GM19467 (cell line): Measurements from ENCODE around the gene PDK1.
"Not testable (repeated sequence)": the region's sequence is repeated elsewhere in the genome, so short reads cannot be mapped to it uniquely, and the experiment has no call there.

Experiments used
- ATAC-seq: cut with Tn5 transposase; IDR thresholded peaks from one replicate; pipeline ENCODE4 v1.9.1; 2021; ENCODE audit warnings: mild to moderate bottlenecking, moderate library complexity; ENCODE audit not compliant: unreplicated experiment

PDK1 gene

DNA sequence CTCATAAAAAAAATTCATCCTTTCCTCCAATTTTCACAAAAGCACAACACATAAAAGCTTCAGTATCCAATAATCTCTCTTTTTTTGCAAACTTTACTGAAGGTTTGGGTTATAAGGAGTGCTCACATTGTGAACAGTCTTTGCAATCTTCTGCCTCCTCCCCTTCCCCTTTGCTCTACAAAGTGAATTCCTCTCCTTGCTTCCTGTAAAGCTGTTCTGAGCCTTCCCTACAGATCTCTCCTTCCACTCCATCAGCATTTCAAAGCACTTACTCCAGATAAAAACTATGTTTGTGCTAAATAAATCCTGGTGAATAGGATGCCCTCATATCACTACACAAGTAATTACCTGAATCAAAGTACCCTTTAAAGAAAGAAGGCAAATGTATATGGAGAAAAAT lies 4.6 kb upstream of the PDK1 start:
- no peak for ATAC-seq

DNA sequence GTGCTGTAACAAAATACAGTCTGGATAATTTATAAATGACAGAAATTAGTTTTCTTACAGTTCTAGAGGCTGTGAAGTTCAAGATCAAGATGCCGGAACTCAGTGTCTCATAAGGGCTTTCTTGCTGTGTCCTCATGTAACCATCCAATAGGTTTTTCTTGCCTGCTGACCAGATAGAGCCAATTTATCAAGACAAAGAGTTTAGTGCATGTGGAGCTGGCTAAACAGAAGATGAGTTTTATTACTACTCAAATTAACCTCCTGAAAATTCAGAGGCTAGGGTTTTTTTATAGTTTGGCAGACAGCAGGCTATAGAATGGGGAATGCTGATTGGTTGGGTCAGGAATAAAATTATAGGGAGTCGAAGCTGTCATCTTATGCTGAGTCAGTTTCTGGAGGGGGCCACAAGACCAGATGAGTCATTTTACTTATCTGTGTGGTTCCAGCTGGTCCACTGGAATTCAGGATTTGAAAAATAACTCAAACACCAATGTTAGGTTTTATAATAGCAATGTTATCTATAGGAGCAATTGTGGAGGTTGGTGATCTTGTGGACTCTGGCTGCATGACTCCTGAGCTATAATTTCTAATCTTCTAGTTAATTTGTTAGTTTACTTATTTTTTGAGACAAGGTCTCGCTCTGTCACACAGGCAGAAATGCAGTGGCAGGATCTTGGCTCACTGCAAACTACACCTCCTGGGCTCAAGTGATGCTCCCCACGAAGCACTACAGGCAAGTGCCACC lies 3.2 kb upstream of the PDK1 start:
- no peak for ATAC-seq

DNA sequence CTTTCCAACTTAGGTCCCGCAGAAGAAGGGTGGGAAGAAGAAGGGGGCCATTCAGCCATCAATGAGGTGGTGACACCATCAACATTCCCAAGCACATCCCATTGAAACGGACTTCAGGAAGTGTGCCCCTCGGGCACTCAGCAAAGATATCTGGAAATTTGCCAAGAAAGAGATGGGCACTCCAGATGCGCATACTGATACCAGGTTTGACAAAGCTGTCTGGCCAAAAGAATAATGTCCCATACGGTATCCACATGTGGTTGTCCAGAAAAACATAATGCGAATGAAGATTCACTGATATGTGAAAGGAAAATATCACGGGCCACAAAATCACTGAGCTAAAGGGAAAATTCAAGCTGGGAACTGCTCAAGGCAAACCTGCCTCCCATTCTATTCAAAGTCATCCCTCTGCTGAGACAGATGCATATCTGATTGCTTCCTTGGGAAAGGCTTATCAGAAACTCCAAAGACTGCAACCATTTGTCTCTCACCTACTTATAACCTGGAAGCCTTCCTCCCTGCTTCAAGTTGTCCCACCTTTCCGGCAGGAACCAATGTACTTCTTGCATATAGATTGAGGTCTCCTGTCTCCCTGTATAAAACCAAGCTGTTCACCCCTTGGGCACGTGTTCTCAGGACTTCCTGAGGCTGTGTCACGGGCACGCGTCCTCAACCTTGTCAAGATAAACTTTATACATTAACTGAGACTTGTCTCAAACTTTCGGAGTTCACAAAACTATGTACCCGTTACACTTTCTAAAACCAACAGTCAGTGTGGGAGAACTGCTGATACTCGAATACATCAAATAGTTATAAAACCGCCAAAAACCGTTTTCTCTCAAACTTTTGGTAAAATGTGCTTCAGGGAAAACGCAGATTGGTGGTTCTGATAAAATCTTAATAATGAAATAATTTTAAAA lies 1.3 kb upstream of the PDK1 start:
- ATAC-seq: no peak

DNA sequence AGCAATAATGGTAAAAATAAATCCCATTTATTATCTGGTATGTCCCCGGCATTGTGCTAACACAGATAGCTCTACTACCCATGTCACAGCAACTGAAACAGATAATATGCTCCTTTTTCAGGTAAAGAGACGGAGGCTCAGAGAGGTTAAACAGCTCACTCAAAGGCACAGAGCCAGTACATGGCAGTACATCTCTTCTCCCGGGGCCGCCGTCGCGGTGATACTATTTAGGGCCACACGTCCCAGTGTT lies 693 bp upstream of the PDK1 start:
- no peak for ATAC-seq

DNA sequence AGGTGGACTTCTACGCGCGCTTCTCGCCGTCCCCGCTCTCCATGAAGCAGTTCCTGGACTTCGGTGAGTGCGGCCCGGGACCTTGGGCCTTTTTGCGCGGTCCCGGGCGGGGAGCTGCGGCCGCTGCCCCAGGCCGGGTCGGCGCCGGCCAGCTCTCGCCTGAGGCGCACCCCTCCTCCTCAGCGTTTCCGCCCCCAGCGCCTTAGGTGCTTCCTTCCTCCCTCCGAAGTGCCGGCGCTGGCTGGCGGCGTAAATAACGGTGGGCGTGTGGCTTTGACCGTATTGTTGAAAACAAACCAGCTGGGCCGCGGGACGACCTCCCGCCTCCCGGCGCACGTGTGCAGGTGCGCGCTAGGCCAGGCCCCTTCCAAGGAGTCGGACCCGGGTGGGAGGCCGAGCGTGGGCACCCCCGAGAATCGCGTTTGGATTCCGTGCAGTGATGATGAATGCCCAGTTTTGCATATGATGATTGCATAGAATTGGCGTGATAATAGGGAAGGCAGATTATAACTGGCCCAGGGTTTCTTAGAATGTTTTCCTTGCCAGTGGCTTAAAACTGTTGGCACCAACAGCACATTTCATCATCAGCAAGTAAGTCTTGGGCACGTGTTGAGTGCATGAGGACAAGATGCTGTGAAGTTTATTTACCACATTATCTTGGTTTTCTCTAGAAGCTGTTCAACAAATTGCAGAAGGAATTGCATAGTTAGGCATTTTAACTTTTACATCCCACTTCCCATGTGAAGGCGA lies 569 bp downstream of the PDK1 start:
- peak; percentile 63 for ATAC-seq

DNA sequence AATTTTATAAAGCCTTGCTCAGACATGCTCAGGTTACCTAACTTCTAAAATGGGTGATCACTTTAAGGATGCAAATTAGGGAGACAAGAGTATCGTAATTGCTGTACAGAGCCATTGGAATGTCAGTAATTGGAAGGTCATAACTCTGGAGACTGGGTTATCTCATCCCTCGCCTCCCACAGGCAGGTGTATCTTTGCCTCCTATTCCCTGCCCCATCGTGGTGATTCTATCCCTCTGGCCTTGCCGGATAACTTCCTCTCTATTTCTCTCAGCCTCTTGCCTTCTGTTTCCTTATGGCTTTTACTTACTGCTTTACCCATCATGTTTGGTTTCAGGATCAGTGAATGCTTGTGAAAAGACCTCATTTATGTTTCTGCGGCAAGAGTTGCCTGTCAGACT lies 2.5 kb downstream of the PDK1 start:
- ATAC-seq: no peak

DNA sequence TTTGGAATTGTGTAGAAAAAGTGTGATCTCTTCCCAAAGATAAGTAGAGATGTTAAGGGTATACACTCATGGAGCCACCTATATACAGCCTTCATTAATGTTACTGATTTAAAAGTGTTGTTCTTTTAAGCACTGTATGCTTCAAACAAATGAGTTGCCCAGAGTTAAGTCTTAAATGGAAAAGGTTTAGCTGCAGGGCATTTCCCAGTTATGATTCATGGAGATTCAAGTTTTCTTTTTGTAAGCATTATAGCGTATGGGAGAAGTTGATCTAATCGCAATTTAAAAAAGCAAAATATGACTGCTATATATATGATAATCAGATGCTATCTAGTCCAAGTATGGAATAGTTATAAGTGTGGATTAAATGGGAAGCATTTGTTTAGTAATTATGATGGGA lies 4.8 kb downstream of the PDK1 start:
- ATAC-seq: no peak

DNA sequence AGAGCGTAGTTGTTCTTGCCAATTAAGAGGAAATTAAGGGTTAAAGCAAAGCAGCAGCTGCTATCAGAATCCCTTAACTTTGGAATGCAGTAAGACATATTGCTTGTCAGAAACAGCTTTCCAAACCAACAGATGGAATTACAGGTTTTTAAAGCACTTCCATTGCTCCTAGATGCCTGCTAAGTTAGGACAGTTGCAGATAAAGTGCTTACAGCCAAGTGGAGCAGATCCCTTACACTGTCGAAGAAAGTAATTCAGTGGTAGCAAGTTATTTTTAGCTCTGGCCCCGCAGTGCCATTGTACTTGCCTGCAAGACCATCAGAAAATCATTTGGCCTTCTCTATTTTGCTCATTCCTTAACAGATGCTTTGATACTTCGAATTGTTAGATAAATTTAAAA lies 5.4 kb downstream of the PDK1 start:
- no peak for ATAC-seq

DNA sequence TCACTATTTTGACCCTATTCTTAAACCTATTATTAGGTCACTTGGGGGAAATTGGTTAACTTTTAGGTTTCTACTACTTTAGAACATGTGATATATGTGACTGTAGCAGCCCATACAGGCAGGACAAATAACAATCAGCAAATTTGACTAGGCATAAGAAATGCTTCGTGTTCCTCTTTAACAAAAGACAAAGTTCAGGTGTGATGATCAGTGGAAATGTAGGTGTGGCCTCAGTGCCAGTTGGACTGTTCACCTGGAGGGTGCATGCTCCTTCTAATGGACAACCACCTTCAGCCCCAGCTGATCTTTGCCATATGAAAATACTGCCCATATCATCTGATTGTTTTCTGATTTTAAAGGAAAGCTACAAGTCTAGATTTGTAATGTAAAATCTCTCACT lies 6.4 kb downstream of the PDK1 start:
- no peak for ATAC-seq

DNA sequence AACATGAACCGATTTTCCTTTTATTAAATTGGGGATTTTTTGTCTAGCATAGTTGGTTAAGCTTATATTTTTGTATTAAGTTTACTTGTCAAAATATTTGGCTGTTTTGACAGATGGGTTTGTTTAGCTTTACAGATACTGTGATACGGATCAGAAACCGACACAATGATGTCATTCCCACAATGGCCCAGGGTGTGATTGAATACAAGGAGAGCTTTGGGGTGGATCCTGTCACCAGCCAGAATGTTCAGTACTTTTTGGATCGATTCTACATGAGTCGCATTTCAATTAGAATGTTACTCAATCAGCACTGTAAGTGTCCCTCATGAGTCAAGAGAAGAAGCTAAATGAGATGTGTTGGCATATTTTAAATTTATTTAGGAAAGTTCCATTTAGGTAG lies 8.5 kb downstream of the PDK1 start:
- ATAC-seq: no peak

DNA sequence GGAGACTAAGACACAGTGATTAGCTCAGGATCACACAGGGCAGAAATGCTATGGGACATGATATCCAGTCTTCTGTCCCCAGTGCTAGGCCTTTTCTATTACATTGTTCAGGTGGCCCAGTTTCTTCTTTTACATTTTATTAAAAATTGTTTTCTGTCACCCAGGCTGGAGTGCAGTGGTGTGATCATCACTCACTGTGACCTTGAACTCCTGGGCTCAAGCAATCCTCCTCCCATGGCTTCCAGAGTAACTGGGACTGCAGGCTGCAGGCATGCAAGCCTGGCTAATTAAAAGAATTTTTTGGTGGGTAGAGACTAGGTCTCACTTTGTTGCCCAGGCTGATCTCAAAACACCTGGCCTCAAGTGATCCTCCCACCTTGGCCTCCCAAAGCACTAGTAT lies 15.4 kb downstream of the PDK1 start:
- no peak for ATAC-seq

DNA sequence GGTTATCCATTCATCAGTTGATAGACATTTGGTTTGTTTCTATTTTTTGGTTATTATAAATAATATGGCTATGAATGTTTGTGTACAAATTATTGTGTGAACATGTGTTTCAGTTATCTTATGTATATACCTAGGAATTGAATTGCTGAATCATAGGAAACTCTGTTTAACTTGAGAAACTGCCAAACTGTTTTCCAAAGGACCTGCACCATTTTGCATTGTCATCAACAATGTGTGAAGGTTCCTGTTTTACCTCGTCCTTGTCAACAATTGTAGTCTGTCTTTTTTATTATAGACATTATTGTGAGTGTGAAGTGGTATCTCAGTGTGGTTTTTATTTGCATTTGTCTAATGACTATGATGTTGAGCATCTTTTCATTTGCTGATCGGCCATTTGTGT lies 17.1 kb downstream of the PDK1 start:
- ATAC-seq: no peak

DNA sequence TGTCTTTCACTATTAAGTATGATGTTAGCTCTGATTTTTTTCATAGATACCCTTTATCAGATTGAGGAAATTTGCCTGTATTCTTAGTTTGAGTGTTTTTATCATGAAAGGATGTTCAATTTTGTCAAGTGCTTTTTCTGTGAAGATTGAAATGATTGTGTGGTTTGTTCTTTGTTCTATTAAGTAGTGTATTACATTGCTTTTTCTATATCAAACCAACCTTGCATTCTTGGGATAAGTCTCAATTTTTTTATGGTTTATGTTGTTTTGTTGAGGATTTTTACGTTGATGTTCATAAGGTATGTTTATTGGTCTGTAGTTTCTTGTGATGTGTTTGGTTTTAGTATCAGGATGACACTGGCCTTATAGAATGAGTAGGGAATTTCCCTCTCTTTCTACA lies 19.1 kb downstream of the PDK1 start:
- no peak for ATAC-seq

DNA sequence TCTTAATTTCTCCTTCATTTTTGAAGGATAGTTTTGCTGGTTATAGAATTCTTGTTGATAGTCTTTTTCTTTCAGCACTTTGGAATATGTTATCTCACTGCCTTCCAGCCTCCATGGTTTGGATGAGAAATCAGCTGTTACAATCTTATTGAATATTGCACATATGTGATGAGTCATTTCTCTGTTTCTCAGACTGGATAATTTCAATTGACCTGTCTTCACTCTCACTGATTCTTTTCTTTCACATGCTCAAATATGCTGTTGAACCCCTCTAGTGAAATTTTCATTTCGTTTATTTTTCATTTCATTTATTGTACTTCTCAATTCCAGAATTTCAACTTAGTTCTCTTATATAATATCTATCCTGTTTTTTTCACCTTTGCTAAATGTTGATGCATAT lies 22.2 kb downstream of the PDK1 start:
- ATAC-seq: no peak

DNA sequence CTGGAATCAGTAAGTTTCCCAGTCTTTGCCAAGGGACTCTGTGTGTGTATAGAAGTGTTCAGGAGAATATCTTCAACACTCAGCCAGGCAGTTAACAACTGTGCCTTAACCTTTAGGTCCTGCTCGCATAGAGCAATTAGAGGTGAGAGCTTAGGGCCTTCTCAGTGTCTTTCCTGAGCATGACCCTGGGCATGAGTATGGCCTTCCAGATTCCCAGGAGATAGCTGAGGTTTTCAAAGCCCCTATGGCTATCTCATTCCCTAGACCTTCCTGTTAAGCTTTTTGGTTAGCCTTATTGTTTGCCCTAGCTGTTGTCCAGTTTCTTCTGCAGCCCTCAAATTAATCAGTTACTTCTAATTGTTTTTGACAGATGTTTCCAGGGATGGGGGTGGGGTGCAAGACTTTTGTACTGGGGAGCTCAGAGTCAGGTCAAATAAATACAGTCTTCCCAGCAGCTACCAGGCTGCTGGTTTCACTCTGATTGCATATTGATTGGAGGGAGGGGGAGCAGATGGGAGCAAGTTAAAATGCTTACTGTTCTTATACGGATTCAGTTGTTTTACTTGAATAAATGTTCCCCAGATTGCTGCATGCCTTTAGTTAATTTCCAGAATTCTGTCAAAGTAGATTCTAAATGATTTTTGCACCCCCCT lies 23.1 kb downstream of the PDK1 start:
- ATAC-seq: no peak

DNA sequence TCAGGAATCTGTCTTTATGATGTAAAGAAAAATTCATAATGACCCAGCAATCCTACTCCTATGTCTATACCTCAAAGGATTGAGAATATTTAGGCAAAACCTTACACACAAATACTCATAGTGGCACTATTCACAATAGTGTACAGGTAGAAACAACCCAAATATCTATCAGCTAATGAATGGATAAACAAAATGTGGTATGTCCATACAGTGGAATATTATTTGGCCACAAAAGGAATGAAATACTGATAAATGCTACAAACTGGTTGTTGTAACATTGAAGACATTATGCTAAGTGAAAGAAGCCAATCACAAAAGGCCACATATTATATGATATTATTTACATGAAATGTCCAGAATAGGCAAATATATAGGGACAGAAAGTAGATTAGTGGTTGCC lies 24.7 kb downstream of the PDK1 start:
- no peak for ATAC-seq

DNA sequence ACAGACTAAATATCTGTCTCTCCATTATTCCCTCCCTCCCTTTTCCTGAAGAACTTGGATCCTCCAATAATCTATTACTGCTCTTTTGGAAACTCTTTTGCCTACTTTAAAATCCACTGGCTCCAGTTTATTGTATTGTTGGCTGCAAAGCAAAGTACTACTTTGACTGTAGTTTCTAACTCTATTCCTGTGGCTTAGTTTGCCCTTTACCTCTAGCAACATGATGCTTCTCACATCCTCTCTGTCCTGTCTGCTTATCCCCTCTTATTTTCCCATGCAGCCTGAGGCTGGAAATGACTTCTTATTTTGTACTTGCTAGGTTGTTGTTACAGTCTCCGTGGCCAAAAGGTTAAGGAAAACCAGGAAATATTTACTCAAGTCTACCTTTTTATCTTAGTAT lies 26.8 kb downstream of the PDK1 start:
- ATAC-seq: no peak

DNA sequence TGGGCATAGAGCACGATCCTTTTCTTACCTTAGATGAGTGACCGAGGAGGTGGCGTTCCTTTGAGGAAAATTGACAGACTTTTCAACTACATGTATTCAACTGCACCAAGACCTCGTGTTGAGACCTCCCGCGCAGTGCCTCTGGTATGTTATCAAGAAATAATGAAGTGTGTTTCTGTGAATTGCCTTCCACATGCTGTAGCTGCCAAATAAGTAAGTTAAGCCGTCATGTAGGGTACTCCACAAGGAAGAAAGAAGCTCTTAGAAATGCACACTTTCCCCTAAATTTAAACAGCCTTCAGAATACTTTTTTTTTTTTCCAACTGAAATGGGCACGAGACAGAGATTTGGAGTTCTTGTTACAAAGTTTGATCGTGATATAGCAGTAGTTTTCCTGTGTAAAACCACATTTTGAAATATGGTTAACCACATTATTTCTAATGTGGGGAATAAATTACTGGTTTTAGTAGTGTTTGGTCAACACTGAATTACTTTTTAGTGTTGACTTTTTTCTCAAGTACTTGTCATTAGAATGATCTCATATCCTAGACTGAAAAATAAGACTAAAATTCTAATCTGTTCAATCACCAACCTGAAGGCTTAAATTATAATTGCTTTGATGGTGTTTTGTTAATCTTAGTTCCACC lies 30.5 kb downstream of the PDK1 start:
- no peak for ATAC-seq

DNA sequence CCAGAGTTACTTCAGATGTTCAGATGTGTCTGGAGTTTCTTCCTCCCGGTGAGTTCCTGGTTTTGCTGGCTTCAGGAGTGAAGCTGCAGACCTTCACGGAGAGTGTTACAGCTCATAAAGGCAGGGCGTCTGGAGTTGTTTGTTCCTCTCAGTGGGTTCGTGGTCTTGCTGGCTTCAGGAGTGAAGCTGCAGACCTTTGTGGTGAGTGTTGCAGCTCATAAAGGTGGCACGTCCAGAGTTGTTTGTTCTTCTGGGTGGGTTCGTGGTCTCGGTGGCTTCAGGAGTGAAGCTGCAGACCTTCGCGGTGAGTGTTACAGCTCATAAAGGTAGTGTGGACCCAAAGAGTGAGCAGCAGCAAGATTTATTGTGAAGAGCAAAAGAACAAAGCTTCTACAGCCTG lies 31.3 kb downstream of the PDK1 start:
- ATAC-seq: not testable (repeated sequence)

DNA sequence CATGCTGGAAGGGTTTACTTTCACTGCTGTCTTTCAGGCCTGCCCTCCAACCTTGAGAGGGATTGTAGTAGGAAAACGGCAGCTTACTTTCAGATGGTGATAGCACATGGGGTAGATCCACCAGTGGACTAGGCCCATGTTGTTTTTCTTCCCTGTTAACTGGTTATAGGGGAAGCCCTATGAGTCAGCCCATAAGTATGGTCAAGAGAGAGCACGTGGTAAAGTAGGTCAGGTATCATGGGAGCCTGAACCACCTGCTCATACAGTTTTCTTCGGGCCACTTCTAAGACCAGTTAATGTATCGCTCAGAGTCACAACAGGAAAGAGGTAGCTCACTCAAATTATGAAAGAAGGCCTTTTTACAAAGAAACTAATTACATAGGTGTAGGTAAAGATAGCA lies 33.0 kb downstream of the PDK1 start:
- no peak for ATAC-seq

DNA sequence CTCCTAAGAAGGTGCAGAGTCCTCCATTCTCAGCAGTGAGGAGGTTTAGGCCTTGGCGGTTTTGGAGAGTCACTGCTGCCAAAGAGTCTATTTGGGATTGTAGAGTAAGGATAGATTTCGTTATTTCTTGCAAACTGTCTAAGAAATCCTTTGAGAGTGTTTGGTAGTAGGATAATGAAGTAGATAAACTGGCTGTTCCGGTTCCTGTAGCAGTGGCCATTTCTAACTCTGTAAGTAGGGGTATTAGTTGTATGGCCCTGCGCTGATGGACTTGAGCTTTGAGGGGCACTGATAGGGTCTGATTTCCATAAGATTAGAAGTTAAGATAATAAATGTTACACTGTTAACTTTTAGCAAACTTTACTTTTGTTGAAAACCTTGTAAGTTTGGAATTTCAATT lies 35.5 kb downstream of the PDK1 start:
- not testable (repeated sequence) for ATAC-seq
